Measurements from ENCODE around the gene PSMB4.

PSMB4 gene

DNA sequence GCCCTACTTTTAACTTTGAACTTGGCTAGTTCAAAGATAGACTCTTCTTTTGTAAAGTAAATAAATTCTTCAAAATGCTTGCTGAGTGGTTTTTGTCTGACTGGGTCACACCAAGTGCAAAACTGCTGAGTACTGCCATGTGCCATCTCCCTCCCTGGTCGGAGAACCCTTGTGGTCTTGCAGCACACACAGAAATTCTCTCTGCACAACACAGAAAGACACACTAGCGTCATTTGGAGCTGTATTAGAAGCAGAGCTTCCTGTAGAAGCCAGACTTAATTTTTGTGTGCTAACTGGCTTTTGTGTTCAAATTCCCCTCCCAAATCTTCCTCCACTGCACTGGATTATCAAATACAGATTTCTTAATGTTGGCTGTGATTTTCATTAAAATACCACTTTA lies 2.5 kb downstream of the PSMB4 start:
- H2AFZ ChIP-seq (ENCODE audit: low read depth, low read length): no peak overlapping the region
- no peak for TF ChIP-seq EZH2phosphoT487 (IDR thresholded peaks at IDR 0.05; ENCODE audit: low read depth)
- no peak for TF ChIP-seq CTCF (IDR thresholded peaks at IDR 0.05; ENCODE audit: low read depth, low read length)
- H4K20me1 ChIP-seq (ENCODE audit: insufficient read depth, low read length): peaks cover 3% of the 10 kb centered on the region; the same call in 1 of the 2 replicates
- no peak overlapping the region for H3K4me3 ChIP-seq (ENCODE audit: low read length)
- H3K27me3 ChIP-seq (ENCODE audit: low read depth, low read length): no peaks in the 10 kb centered on the region
- no peak overlapping the region for H3K4me2 ChIP-seq (ENCODE audit: low read length)
- H3K27ac ChIP-seq (ENCODE audit: low read length): no peak overlapping the region
- H3K4me1 ChIP-seq (ENCODE audit: low read length): peaks cover 16% of the 10 kb centered on the region
- H3K36me3 ChIP-seq (replicated peaks; ENCODE audit: low read depth, low read length): peaks cover 61% of the 10 kb centered on the region
- no peak overlapping the region for H3K9ac ChIP-seq (ENCODE audit: low read length)
- peaks cover 30% of the 10 kb centered on the region for H3K79me2 ChIP-seq (ENCODE audit: low read length)
- no peaks in the 10 kb centered on the region for H3K9me3 ChIP-seq (ENCODE audit: insufficient read depth, low read length)

- H2AFZ ChIP-seq (ENCODE audit: low read depth, low read length): no peak overlapping the region
- H3K27ac ChIP-seq (ENCODE audit: low read length): no peak overlapping the region
- H3K9ac ChIP-seq (ENCODE audit: low read length): no peak overlapping the region
- peaks cover 3% of the 10 kb centered on the region; the same call in 1 of the 2 replicates for H4K20me1 ChIP-seq (ENCODE audit: insufficient read depth, low read length)
- TF ChIP-seq EZH2phosphoT487 (IDR thresholded peaks at IDR 0.05; ENCODE audit: low read depth): no peak
- no peak for TF ChIP-seq CTCF (IDR thresholded peaks at IDR 0.05; ENCODE audit: low read depth, low read length)
- H3K9me3 ChIP-seq (ENCODE audit: insufficient read depth, low read length): no peaks in the 10 kb centered on the region
- peaks cover 30% of the 10 kb centered on the region for H3K79me2 ChIP-seq (ENCODE audit: low read length)
- H3K27me3 ChIP-seq (ENCODE audit: low read depth, low read length): no peaks in the 10 kb centered on the region
- H3K4me2 ChIP-seq (ENCODE audit: low read length): no peak overlapping the region
- H3K4me3 ChIP-seq (ENCODE audit: low read length): no peak overlapping the region
- H3K36me3 ChIP-seq (replicated peaks; ENCODE audit: low read depth, low read length): peaks cover 68% of the 10 kb centered on the region
- peaks cover 16% of the 10 kb centered on the region for H3K4me1 ChIP-seq (ENCODE audit: low read length)
Measured at GRCh38 chr1:151402764-151403163, 3.4 kb downstream of the PSMB4 start.

DNA sequence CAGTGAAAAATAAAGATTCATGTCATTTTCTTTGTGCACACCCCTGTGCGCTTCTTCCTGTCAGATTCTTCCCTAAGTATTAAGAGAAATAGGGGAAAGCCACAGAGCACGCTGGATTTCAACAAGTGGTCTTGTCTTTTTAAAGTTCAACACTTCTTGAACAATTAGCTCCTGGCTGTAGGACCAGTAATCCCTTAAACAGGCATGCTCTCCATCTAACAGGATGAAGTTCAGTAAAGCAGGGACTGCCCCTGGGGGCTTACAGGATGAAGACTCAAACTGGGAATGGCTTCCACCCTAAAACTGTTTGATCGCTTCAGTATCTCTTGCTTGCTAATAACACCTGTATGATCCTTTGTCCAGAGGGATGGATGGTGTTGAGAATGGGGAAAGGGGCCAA lies 4.2 kb downstream of the PSMB4 start:
- Histone ChIP-seq H3K79me2 (ENCODE audit: low read length) (peaks cover 30% of the 10 kb centered on the region), H3K27me3 (ENCODE audit: low read depth, low read length) (no peaks in the 10 kb centered on the region), H3K27ac (ENCODE audit: low read length) (no peak overlapping the region), H3K4me1 (ENCODE audit: low read length) (peaks cover 11% of the 10 kb centered on the region), H3K9ac (ENCODE audit: low read length) (no peak overlapping the region), H3K4me2 (ENCODE audit: low read length) (no peak overlapping the region), H4K20me1 (ENCODE audit: insufficient read depth, low read length) (peaks cover 3% of the 10 kb centered on the region; the same call in 1 of the 2 replicates), H3K36me3 (replicated peaks; ENCODE audit: low read depth, low read length) (peaks cover 69% of the 10 kb centered on the region), H3K4me3 (ENCODE audit: low read length) (no peak overlapping the region), H3K9me3 (ENCODE audit: insufficient read depth, low read length) (no peaks in the 10 kb centered on the region), H2AFZ (ENCODE audit: low read depth, low read length) (no peak overlapping the region)
- TF ChIP-seq CTCF (IDR thresholded peaks at IDR 0.05; ENCODE audit: low read depth, low read length): no peak
- no peak for TF ChIP-seq EZH2phosphoT487 (IDR thresholded peaks at IDR 0.05; ENCODE audit: low read depth)

DNA sequence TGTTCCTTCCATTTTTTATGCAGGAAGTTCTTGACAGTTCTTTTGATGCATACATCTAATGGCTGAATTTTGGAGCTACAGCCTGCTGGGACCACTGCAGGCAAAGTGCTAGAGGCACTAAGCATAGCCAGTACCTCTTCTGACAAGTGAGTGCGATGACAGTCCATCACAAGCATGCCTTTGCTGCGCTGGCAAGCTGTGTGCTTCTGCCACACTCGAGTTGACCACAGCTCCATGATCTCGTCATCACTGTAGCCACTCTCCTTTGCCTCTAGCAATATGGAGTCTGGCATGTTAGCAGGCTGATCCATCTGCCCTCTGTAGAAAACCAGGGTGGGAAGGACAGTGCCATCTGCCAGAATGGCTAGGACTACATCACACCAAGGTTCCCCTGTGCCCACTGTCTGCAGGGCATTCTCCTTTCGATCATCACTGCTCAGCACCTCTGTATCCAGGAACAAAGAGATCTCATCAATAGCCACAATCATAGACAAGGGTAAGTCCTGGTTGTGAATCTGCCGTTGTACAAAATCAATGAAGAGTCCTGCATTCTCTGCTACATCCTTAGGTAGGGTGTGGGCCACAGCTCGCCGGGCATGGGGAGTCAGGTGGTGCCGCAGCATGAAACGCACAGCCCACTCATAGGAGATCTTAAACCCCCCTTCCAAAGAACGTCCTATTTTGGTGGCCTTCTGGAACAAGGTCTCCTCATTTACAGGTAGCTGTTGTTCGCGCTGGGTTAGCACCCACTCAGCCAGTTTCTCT lies 6.0 kb downstream of the PSMB4 start:
- Histone ChIP-seq H2AFZ (ENCODE audit: low read depth, low read length) (no peak overlapping the region), H3K4me1 (ENCODE audit: low read length) (peaks cover 5% of the 10 kb centered on the region), H3K9me3 (ENCODE audit: insufficient read depth, low read length) (no peaks in the 10 kb centered on the region), H3K27me3 (ENCODE audit: low read depth, low read length) (no peaks in the 10 kb centered on the region), H3K4me2 (ENCODE audit: low read length) (no peak overlapping the region), H4K20me1 (ENCODE audit: insufficient read depth, low read length) (peaks cover 3% of the 10 kb centered on the region; the same call in 1 of the 2 replicates), H3K27ac (ENCODE audit: low read length) (no peak overlapping the region), H3K36me3 (replicated peaks; ENCODE audit: low read depth, low read length) (peaks cover 79% of the 10 kb centered on the region), H3K4me3 (ENCODE audit: low read length) (no peak overlapping the region), H3K9ac (ENCODE audit: low read length) (no peak overlapping the region), H3K79me2 (ENCODE audit: low read length) (peaks cover 19% of the 10 kb centered on the region)
- TF ChIP-seq EZH2phosphoT487 (IDR thresholded peaks at IDR 0.05; ENCODE audit: low read depth) (no peak), CTCF (IDR thresholded peaks at IDR 0.05; ENCODE audit: low read depth, low read length) (no peak)

Data from OCI-LY3 (cell line).